GM13976 (cell line): Measurements from ENCODE around the gene FAM171A1.

Source experiments
- DNase-seq: peaks from one replicate; pipeline ENCODE4 v3.0.0; 2012; ENCODE audit warnings: low spot score
- CTCF ChIP-seq: IDR thresholded peaks from 2 replicates; pipeline ENCODE4 v1.5.1; 2012; ENCODE audit warnings: borderline replicate concordance, mild to moderate bottlenecking; ENCODE audit not compliant: insufficient read depth; ENCODE audit errors: extremely low read depth, missing control alignments, control extremely low read depth
- in situ Hi-C: fragments of 300-500 bp; cut with MboI; formaldehyde crosslinking; loops from one replicate; pipeline ENCODE4 v1.12.0; 2022; ENCODE audit warnings: low sequenced_read_pairs, mixed read lengths, inconsistent platforms; ENCODE audit not compliant: unreplicated experiment

The FAM171A1 gene

GRCh38 chr10:15367296-15368085, 3.6 kb downstream of the FAM171A1 start:
- no peak for DNase-seq
- no peak for TF ChIP-seq CTCF
- in situ Hi-C loops = no loop called here

DNA sequence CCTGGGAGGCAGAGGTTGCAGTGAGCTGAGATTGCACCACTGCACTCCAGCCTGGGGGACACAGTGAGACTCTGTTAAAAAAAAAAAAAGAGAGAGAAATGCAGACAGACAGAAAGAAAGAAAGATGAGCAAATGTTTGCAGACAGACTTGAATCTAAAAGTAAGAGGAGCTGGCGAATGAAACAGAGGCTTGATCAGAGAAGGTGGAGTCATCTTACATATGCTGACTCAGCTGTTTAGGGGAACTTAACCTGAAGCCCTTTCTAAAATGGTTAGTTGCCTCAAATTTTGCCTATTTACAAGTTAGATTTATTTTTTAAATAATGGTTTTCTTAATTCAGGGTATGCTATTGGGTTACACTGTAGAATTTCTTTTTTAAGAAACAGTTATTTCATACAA, 5.4 kb downstream of the FAM171A1 start:
- no peak for TF ChIP-seq CTCF
- DNase-seq = no peak
- in situ Hi-C loops = no loop called here

GRCh38 chr10:15364001-15364400, 7.1 kb downstream of the FAM171A1 start:
- in situ Hi-C loops = no loop called here
- DNase-seq = no peak
- no peak for TF ChIP-seq CTCF

DNA sequence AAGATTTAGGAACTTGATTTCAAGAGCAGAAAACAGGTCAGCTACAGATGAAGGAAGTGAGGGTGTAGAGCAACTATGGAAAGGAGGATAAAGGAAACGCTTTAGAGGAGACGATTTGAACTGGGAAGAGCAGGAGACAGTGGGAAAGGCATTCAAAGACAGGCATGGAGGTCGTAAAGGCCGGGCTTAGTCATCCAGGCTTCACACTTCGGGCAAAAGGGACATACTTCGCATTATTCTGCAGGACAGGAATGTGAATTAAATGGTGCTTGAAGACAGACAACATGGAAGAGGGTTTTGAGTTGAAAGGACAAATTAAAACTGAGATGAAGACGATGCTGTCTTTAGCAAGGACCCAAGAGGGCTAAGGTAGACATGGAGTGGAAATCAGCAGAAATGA, 8.1 kb downstream of the FAM171A1 start:
- no peak for TF ChIP-seq CTCF
- DNase-seq = no peak

DNA sequence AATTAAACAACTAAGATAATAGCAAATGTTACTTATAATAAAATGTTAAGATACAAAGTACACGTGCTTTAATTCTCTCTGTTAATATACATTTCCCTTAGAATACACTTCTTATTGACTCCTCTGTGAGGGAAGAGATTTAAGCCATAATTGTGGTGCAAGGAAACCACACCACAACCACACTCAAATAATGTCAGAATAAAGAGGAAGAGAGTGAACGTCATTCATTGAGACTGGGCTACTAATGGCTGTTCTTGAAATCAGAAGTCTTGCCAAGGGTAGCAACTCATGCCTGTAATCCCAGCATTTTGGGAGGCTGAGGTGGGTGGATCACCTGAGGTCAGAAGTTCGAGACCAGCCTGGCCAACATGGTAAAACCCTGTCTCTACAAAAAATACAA, 10.0 kb downstream of the FAM171A1 start:
- in situ Hi-C loops = no loop called here
- DNase-seq = no peak
- no peak for TF ChIP-seq CTCF

More for the DNA sequence above, 8.1 kb downstream of the FAM171A1 start:
- in situ Hi-C loops = no loop called here

DNA sequence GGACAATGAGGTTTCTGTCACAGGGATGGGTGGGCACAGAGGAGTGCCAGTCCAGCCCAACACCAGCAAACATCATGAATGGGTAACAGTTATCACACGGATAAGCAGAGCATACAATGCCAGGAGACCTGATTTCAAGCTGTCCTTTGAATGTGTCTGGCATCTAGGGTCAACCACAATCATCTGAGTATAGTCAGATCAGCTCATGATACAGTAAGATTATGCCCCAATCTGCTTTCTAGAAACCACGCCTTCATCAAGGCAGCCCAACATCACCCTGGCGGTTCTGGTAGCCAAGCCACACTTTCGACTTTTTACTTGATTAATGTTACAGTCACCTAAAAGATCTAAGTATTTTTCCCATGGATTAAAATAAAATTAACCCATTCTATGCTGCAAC, 10.5 kb downstream of the FAM171A1 start:
- no peak for DNase-seq
- TF ChIP-seq CTCF = no peak
- in situ Hi-C loops = no loop called here
